Mammary epithelial cell (primary cell): ENCODE measurements around the gene LHFPL3.

ENCODE experiments used
- EZH2 ChIP-seq: IDR thresholded peaks from 2 replicates; pipeline ENCODE4 v1.6.1; 2012; ENCODE audit warnings: low read length, inconsistent platforms, borderline replicate concordance
- TF ChIP-seq, protein P1 (sequence below), 2 donors: IDR thresholded peaks in 1 of 2; conservative IDR thresholded peaks in 1 of 2; 2 replicates each; pipeline ENCODE4 v1.5.1; 2011 to 2012; ENCODE audit warnings: inconsistent platforms in 2 of 2, low read length in 2 of 2, mild to moderate bottlenecking in 2 of 2, control low read depth in 1 of 2, low read depth in 1 of 2; ENCODE audit not compliant: insufficient read depth in 1 of 2; ENCODE audit errors: extremely low read depth in 1 of 2

DNA sequence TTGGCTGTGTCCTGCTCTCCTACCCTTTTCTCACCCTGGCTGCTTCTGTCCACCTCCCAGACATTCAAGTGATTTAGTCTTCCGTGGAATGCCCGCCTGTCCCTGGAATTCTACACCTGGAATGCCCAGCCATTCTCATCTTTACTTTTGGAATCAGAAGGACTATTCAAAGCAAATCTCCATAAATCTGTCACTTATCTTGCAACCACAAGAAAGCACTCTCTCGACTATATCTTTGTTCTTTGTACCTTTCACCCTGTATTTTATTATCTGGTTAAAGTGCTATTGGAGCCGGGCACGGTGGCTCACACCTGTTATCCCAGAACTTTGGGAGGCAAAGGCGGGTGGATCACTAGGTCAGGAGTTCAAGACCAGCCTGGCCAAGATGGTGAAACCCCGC, 606.3 kb downstream of the LHFPL3 start:
- TF ChIP-seq, protein P1, sequence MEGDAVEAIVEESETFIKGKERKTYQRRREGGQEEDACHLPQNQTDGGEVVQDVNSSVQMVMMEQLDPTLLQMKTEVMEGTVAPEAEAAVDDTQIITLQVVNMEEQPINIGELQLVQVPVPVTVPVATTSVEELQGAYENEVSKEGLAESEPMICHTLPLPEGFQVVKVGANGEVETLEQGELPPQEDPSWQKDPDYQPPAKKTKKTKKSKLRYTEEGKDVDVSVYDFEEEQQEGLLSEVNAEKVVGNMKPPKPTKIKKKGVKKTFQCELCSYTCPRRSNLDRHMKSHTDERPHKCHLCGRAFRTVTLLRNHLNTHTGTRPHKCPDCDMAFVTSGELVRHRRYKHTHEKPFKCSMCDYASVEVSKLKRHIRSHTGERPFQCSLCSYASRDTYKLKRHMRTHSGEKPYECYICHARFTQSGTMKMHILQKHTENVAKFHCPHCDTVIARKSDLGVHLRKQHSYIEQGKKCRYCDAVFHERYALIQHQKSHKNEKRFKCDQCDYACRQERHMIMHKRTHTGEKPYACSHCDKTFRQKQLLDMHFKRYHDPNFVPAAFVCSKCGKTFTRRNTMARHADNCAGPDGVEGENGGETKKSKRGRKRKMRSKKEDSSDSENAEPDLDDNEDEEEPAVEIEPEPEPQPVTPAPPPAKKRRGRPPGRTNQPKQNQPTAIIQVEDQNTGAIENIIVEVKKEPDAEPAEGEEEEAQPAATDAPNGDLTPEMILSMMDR (conservative IDR thresholded peaks at IDR 0.05 in 1 of 2, IDR thresholded peaks at IDR 0.05 in 1 of 2; ENCODE audit: extremely low read depth in 1 of 2, insufficient read depth in 1 of 2, low read depth in 1 of 2, low read length in 2 of 2) = no peak
- TF ChIP-seq EZH2 = no peak
